IgD-negative memory B cell (primary cell): ENCODE measurements around the gene IFT27. TPM values are rescaled to one million over a fixed set of nuclear protein-coding genes. Genes with fewer than 3 reads are reported as not detected.

Experiments used
- H3K27ac Mint-ChIP-seq, 3 donors: one replicate each; pipeline ENCODE4 v1.8.0; 2020 to 2022; ENCODE audit warnings: mild to moderate bottlenecking in 3 of 3, mixed read lengths in 3 of 3, moderate library complexity in 1 of 3
- H3K27me3 Mint-ChIP-seq: one replicate; pipeline ENCODE4 v1.8.0; 2021; ENCODE audit warnings: mixed read lengths
- H3K36me3 Mint-ChIP-seq: one replicate; pipeline ENCODE4 v1.8.0; 2020; ENCODE audit warnings: mild to moderate bottlenecking, mixed read lengths
- H3K4me1 Mint-ChIP-seq, 3 donors: one replicate each; pipeline ENCODE4 v1.8.0; 2020 to 2022; ENCODE audit warnings: mixed read lengths in 3 of 3, mild to moderate bottlenecking in 1 of 3
- H3K4me3 Mint-ChIP-seq, 4 donors: one replicate each; pipeline ENCODE4 v1.8.0; 2020 to 2022; ENCODE audit warnings: mild to moderate bottlenecking in 4 of 4, mixed read lengths in 4 of 4, moderate library complexity in 3 of 4
- H3K9me3 Mint-ChIP-seq, 3 donors: one replicate each; pipeline ENCODE4 v1.8.0; 2020 to 2021; ENCODE audit warnings: mixed read lengths in 3 of 3, mild to moderate bottlenecking in 1 of 3
- polyA plus RNA-seq: library from polyadenylated mRNA; unstranded; fragments of 300-500 nt; fragmentation: Illumina TruSeq; gene quantifications from one replicate; pipeline ENCODE4 v1.2.3, GENCODE V29; 2021

Gene IFT27
- polyA plus RNA-seq, 1 donor from 2014 or later, result 12.4 TPM

GRCh38 chr22:36722055-36722454 lies 53.9 kb downstream of the IFT27 start:
- no peaks in the 10 kb centered on the region for H3K4me1 Mint-ChIP-seq
- peaks cover 36% of the 10 kb centered on the region for H3K27me3 Mint-ChIP-seq
- H3K36me3 Mint-ChIP-seq, result peaks cover 3% of the 10 kb centered on the region
- H3K27ac Mint-ChIP-seq, result no peak overlapping the region
- H3K9me3 Mint-ChIP-seq, result no peaks in the 10 kb centered on the region
- no peak overlapping the region for H3K4me3 Mint-ChIP-seq

DNA sequence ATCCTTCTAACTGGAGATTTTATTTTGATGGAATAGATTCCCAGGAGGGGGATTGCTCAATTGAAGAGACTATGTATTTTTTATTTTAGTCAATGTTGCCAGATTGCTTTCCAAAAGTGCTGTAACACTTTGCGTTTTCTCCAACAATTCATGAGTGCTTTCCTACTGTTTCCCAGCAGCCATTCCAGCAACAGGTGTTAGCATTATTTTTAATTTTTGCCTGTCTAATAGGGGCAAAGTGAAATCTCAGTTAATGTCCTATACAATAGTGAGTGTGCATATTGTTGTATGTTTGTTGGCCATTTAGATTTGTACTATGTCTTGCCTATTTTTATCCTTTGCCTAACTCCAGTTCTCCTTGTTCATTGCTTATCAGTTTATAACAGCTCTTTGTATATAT lies 60.3 kb downstream of the IFT27 start:
- H3K27me3 Mint-ChIP-seq, result peaks cover 13% of the 10 kb centered on the region
- H3K9me3 Mint-ChIP-seq, result no peaks in the 10 kb centered on the region
- H3K4me3 Mint-ChIP-seq, result no peak overlapping the region
- H3K36me3 Mint-ChIP-seq, result no peaks in the 10 kb centered on the region
- no peak overlapping the region for H3K27ac Mint-ChIP-seq
- H3K4me1 Mint-ChIP-seq, result peaks cover 0 to 3% (median 0%) of the 10 kb centered on the region in 3 donors

DNA sequence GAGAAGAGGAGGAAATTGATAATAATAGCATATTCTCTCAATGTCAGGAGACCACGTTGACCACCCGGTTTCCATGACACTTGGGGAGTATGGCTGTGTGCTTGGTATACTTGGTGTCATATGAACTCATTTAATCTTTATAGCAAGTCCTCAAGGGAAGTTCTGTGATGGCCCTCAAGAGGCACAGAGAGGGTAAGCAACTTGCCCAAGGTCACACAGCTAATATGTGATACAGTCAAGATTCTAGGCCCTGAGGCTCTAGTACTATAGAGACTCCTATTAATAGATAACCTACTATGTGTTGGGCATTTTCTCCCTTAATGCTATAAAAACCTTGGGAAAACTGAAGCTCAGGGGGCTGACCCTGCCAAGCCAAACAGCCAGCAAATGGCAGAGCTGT lies 61.8 kb downstream of the IFT27 start:
- H3K36me3 Mint-ChIP-seq, result no peaks in the 10 kb centered on the region
- peaks cover 14% of the 10 kb centered on the region for H3K27me3 Mint-ChIP-seq
- H3K4me1 Mint-ChIP-seq, result peaks cover 0 to 3% (median 0%) of the 10 kb centered on the region in 3 donors
- H3K4me3 Mint-ChIP-seq, result no peak overlapping the region
- H3K9me3 Mint-ChIP-seq, result no peaks in the 10 kb centered on the region
- no peak overlapping the region for H3K27ac Mint-ChIP-seq

- H3K27ac Mint-ChIP-seq, result no peak overlapping the region
- H3K4me1 Mint-ChIP-seq, result peaks cover 0 to 3% (median 0%) of the 10 kb centered on the region in 3 donors
- H3K27me3 Mint-ChIP-seq, result peaks cover 14% of the 10 kb centered on the region
- no peak overlapping the region for H3K4me3 Mint-ChIP-seq
- H3K9me3 Mint-ChIP-seq, result no peaks in the 10 kb centered on the region
- no peaks in the 10 kb centered on the region for H3K36me3 Mint-ChIP-seq
Measured at GRCh38 chr22:36713436-36713835, 62.5 kb downstream of the IFT27 start.

Other genes with a start within 250 kb of the IFT27 start
- gene EIF3D, start 247.0 kb downstream of the IFT27 start, polyA plus RNA-seq, result 180 TPM
- not detected for gene CACNG2, start 72.4 kb downstream of the IFT27 start, polyA plus RNA-seq
- gene PVALB, start 40.9 kb upstream of the IFT27 start, polyA plus RNA-seq, result not detected
- 121 TPM for gene NCF4, start 84.9 kb upstream of the IFT27 start, polyA plus RNA-seq
- 17.6 TPM for gene CSF2RB, start 137.5 kb upstream of the IFT27 start, polyA plus RNA-seq
- 3.8 TPM for gene TST, start 243.3 kb upstream of the IFT27 start, polyA plus RNA-seq
- gene MPST, start 243.6 kb upstream of the IFT27 start, polyA plus RNA-seq, result 16.2 TPM